Measurements from ENCODE around the gene PSMA8. TPM values are rescaled to one million over a fixed set of nuclear protein-coding genes. Genes with fewer than 3 reads are reported as not detected.
A peak's percentile ranks its signal among the peaks of the same experiment; 100 is the strongest.

The PSMA8 gene
- total RNA-seq, 1 experiment from 2014 or later: not detected

- Mint-ChIP-seq H3K27me3 (ENCODE audit: low read depth) (no peaks in the 10 kb centered on the region), H3K9me3 (0 out of 2 replicates have a peak, but pooled peaks cover under 1% of the 10 kb centered on the region), H3K36me3 (no peaks in the 10 kb centered on the region), H3K4me3 (no peak overlapping the region), H3K4me1 (no peaks in the 10 kb centered on the region), H3K27ac (no peak overlapping the region)
- TF ChIP-seq E2F5 (CRISPR knock-in tag; IDR thresholded peaks at IDR 0.05) (no peak), CTCF (IDR thresholded peaks at IDR 0.05) (peak; percentile 57; the same call in 1 of the 2 replicates)
- ATAC-seq (peak; percentile 99), DNase-seq (ENCODE audit: low spot score) (peak; percentile 75)
- ChIA-PET POLR2A (no interaction called here), CTCF (interaction anchor here (1.2 kb wide), 1 partner anchor 30 kb away, joined by 3 read pairs; the partner anchor contains the start of gene PSMA8)
Measured at GRCh38 chr18:26103579-26103978, 30.1 kb upstream of the PSMA8 start.

DNA sequence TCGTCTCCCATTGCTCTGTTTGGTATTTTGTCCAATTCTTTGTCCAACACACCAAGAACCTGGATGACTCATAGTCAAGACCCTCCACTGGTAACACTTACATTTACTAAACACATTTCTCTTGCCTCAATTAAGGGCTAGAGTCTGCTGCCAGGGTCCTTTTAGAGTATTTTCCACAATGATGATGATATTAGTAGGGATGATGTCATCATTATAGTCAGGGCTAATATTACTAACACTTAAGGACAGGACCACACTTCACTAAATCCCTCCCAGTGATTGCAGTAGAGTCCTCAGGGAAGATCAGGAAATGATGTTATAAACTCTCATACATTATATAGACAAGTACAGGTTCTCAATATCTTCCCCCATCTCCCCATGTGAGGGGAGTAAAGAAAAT, 29.6 kb upstream of the PSMA8 start:
- TF ChIP-seq ZBTB43 (CRISPR knock-in tag; IDR thresholded peaks at IDR 0.05) (no peak), EMX1 (CRISPR knock-in tag; IDR thresholded peaks at IDR 0.05) (no peak), MAX (CRISPR knock-in tag; IDR thresholded peaks at IDR 0.05) (no peak), ZNF512 (CRISPR knock-in tag; IDR thresholded peaks at IDR 0.05; ENCODE audit: borderline replicate concordance) (no peak), ZNF219 (CRISPR knock-in tag; IDR thresholded peaks at IDR 0.05; ENCODE audit: borderline replicate concordance) (no peak), ZNF138 (CRISPR knock-in tag; conservative IDR thresholded peaks at IDR 0.05) (no peak), FOXP1 (CRISPR knock-in tag; IDR thresholded peaks at IDR 0.05; ENCODE audit: borderline replicate concordance) (no peak)
- TF ChIP-seq, protein P1, sequence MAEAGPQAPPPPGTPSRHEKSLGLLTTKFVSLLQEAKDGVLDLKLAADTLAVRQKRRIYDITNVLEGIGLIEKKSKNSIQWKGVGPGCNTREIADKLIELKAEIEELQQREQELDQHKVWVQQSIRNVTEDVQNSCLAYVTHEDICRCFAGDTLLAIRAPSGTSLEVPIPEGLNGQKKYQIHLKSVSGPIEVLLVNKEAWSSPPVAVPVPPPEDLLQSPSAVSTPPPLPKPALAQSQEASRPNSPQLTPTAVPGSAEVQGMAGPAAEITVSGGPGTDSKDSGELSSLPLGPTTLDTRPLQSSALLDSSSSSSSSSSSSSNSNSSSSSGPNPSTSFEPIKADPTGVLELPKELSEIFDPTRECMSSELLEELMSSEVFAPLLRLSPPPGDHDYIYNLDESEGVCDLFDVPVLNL (CRISPR knock-in tag; IDR thresholded peaks at IDR 0.05; ENCODE audit: borderline replicate concordance, low read depth): no peak
- Mint-ChIP-seq H3K4me1 (no peaks in the 10 kb centered on the region), H3K4me3 (no peak overlapping the region), H3K9me3 (0 out of 2 replicates have a peak, but pooled peaks cover 3% of the 10 kb centered on the region), H3K27ac (no peak overlapping the region), H3K36me3 (no peaks in the 10 kb centered on the region), H3K27me3 (ENCODE audit: low read depth) (no peaks in the 10 kb centered on the region)
- ATAC-seq (no peak), DNase-seq (ENCODE audit: low spot score) (no peak)
- CTCF ChIA-PET: no interaction called here
- POLR2A ChIA-PET: no interaction called here

GRCh38 chr18:26119246-26119645, 14.4 kb upstream of the PSMA8 start:
- ChIA-PET POLR2A (no interaction called here), CTCF (no interaction called here)
- no peak for ATAC-seq
- peaks cover 11% of the 10 kb centered on the region for H3K36me3 Mint-ChIP-seq
- H3K9me3 Mint-ChIP-seq: peaks cover 44% of the 10 kb centered on the region
- no peaks in the 10 kb centered on the region; the same call in 1 of the 2 replicates for H3K27me3 Mint-ChIP-seq (ENCODE audit: low read depth)
- H3K4me1 Mint-ChIP-seq: no peaks in the 10 kb centered on the region
- DNase-seq (ENCODE audit: low spot score): no peak
- H3K4me3 Mint-ChIP-seq: no peak overlapping the region
- no peak overlapping the region for H3K27ac Mint-ChIP-seq
- TF ChIP-seq ARID4B (CRISPR knock-in tag; IDR thresholded peaks at IDR 0.05; ENCODE audit: borderline replicate concordance) (no peak), ZNF423 (CRISPR knock-in tag; IDR thresholded peaks at IDR 0.05) (no peak), GABPB1 (CRISPR knock-in tag; IDR thresholded peaks at IDR 0.05) (no peak)
- TF ChIP-seq, protein P2, sequence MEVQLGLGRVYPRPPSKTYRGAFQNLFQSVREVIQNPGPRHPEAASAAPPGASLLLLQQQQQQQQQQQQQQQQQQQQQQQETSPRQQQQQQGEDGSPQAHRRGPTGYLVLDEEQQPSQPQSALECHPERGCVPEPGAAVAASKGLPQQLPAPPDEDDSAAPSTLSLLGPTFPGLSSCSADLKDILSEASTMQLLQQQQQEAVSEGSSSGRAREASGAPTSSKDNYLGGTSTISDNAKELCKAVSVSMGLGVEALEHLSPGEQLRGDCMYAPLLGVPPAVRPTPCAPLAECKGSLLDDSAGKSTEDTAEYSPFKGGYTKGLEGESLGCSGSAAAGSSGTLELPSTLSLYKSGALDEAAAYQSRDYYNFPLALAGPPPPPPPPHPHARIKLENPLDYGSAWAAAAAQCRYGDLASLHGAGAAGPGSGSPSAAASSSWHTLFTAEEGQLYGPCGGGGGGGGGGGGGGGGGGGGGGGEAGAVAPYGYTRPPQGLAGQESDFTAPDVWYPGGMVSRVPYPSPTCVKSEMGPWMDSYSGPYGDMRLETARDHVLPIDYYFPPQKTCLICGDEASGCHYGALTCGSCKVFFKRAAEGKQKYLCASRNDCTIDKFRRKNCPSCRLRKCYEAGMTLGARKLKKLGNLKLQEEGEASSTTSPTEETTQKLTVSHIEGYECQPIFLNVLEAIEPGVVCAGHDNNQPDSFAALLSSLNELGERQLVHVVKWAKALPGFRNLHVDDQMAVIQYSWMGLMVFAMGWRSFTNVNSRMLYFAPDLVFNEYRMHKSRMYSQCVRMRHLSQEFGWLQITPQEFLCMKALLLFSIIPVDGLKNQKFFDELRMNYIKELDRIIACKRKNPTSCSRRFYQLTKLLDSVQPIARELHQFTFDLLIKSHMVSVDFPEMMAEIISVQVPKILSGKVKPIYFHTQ (CRISPR knock-in tag; IDR thresholded peaks at IDR 0.05): no peak
- TF ChIP-seq, protein P3, sequence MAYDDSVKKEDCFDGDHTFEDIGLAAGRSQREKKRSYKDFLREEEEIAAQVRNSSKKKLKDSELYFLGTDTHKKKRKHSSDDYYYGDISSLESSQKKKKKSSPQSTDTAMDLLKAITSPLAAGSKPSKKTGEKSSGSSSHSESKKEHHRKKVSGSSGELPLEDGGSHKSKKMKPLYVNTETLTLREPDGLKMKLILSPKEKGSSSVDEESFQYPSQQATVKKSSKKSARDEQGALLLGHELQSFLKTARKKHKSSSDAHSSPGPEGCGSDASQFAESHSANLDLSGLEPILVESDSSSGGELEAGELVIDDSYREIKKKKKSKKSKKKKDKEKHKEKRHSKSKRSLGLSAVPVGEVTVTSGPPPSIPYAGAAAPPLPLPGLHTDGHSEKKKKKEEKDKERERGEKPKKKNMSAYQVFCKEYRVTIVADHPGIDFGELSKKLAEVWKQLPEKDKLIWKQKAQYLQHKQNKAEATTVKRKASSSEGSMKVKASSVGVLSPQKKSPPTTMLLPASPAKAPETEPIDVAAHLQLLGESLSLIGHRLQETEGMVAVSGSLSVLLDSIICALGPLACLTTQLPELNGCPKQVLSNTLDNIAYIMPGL (CRISPR knock-in tag; IDR thresholded peaks at IDR 0.05): no peak
